HUES6 (cell line): Measurements from ENCODE around the gene DLGAP5.
A peak's percentile ranks its signal among the peaks of the same experiment; 100 is the strongest.

Experiments
- H3K27ac ChIP-seq: 2 replicates; pipeline ENCODE4 v1.7.0; 2013; ENCODE audit warnings: low read depth, mild to moderate bottlenecking, low read length, inconsistent platforms
- H3K27me3 ChIP-seq: 2 replicates; pipeline ENCODE4 v1.6.1; 2013; ENCODE audit warnings: low read length; ENCODE audit not compliant: control insufficient read depth, insufficient read depth
- H3K36me3 ChIP-seq: 2 replicates; pipeline ENCODE4 v1.6.1; 2013; ENCODE audit warnings: low read length; ENCODE audit not compliant: control insufficient read depth, insufficient read depth
- H3K4me1 ChIP-seq: 2 replicates; pipeline ENCODE4 v1.6.1; 2013; ENCODE audit warnings: low read length; ENCODE audit not compliant: control insufficient read depth, insufficient read depth
- H3K4me3 ChIP-seq: 2 replicates; pipeline ENCODE4 v1.5.1; 2013; ENCODE audit warnings: low read depth, low read length
- H3K9ac ChIP-seq: one replicate; pipeline ENCODE4 v1.6.1; 2013; ENCODE audit warnings: mild to moderate bottlenecking, low read length
- H3K9me3 ChIP-seq: 2 replicates; pipeline ENCODE4 v1.6.1; 2013; ENCODE audit warnings: low read depth, low read length; ENCODE audit not compliant: control insufficient read depth, insufficient read depth

DLGAP5 gene

GRCh38 chr14:55139696-55140509 lies 51.5 kb downstream of the DLGAP5 start:
- Histone ChIP-seq H3K4me3 (no peak overlapping the region), H3K36me3 (peaks cover 33% of the 10 kb centered on the region), H3K9me3 (no peaks in the 10 kb centered on the region), H3K9ac (no peak overlapping the region), H3K27ac (no peak overlapping the region), H3K27me3 (no peaks in the 10 kb centered on the region), H3K4me1 (no peaks in the 10 kb centered on the region)

- no peak overlapping the region for H3K27ac ChIP-seq
- H3K4me3 ChIP-seq: no peak overlapping the region
- peaks cover 28% of the 10 kb centered on the region for H3K36me3 ChIP-seq
- no peak overlapping the region for H3K9ac ChIP-seq
- no peaks in the 10 kb centered on the region for H3K9me3 ChIP-seq
- no peaks in the 10 kb centered on the region for H3K4me1 ChIP-seq
- H3K27me3 ChIP-seq: no peaks in the 10 kb centered on the region
These were observed 52.2 kb downstream of the DLGAP5 start for GRCh38 chr14:55139141-55139540.

DNA sequence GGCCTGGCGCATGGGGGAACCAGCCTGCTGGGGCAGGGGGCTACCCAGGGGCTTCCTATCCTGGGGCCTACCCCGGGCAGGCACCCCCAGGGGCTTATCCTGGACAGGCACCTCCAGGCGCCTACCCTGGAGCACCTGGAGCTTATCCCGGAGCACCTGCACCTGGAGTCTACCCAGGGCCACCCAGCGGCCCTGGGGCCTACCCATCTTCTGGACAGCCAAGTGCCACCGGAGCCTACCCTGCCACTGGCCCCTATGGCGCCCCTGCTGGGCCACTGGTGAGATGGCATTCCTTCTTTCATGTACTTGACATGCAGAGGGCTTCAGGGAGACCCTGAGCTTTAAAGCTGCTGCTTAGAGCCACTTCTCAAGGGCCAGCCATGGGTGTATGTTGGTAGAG lies 53.3 kb downstream of the DLGAP5 start:
- Histone ChIP-seq H3K36me3 (peaks cover 22% of the 10 kb centered on the region), H3K9me3 (no peaks in the 10 kb centered on the region), H3K4me1 (no peaks in the 10 kb centered on the region), H3K27ac (no peak overlapping the region), H3K4me3 (no peak overlapping the region), H3K27me3 (no peaks in the 10 kb centered on the region), H3K9ac (no peak overlapping the region)

DNA sequence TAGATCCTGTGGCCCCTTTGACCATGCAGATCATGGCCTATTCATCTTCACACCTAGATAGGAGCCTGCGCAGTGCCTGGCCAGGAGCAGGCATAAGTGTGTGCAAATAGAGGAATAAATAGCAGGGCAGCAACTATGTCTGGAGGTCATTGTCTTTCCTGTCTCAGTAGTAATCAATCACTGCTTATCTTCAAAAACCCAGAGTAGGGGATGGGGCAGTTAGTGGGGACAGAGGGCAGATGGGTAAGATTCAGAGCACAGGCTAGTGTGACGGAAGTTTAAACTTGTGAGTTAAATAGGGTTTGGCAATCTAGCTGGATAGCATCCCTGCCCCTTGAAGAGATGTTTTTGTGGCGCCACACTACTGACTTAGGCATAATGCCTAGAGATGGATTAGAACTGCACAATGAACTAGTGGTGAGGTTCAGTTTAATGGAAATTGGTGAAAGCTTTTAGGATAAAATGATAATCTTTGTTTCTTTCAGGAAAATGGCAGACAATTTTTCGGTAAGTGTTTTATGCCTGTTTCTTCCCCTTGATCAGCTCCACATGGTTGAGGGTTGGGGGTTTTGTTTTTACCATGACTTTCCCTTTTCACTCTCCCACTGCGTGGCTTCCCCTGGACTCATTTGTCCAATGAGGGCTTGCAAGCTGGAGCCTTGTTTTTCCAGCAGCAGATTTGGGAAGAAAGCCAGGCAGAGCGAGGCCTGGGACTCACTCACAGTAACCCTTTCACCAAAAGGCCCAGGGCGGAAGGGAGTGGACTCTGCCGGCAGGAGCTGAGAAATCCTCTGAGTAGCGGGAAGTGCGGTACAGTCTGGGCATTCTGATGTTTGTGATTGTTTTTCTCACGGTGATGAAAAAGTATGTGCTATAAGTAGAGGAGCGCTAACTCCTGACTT lies 54.2 kb downstream of the DLGAP5 start:
- H3K36me3 ChIP-seq: peaks cover 14% of the 10 kb centered on the region
- no peak overlapping the region for H3K27ac ChIP-seq
- no peaks in the 10 kb centered on the region for H3K4me1 ChIP-seq
- no peaks in the 10 kb centered on the region for H3K9me3 ChIP-seq
- H3K27me3 ChIP-seq: no peaks in the 10 kb centered on the region
- no peak overlapping the region for H3K9ac ChIP-seq
- H3K4me3 ChIP-seq: no peak overlapping the region

DNA sequence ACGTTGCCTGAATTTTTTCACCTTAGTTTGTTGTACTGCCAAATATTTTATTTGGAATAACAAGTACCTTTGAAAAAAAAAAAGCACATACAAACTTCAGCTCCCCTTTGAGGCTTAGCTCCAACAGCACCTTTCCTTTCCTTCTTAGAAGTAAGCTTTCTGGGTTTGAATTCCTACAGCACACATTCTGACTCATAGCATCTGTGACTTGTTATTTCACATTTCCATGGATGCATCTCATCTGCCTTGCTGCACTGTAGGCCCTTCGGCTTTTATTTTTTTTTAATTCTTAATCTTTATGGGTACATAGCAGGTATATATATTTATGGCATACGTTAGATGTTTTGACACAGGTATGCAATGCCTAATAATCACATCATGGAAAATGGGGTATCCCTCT lies 55.1 kb downstream of the DLGAP5 start:
- H3K9ac ChIP-seq: no peak overlapping the region
- no peaks in the 10 kb centered on the region for H3K9me3 ChIP-seq
- no peak overlapping the region for H3K27ac ChIP-seq
- no peaks in the 10 kb centered on the region for H3K4me1 ChIP-seq
- peaks cover 8% of the 10 kb centered on the region for H3K27me3 ChIP-seq
- no peak overlapping the region for H3K4me3 ChIP-seq
- H3K36me3 ChIP-seq: peaks cover 7% of the 10 kb centered on the region

GRCh38 chr14:55133416-55133815 lies 58.0 kb downstream of the DLGAP5 start:
- Histone ChIP-seq H3K9me3 (no peaks in the 10 kb centered on the region), H3K27ac (no peak overlapping the region)

GRCh38 chr14:55131370-55132137 lies 59.8 kb downstream of the DLGAP5 start:
- Histone ChIP-seq H3K4me1 (no peaks in the 10 kb centered on the region), H3K9me3 (no peaks in the 10 kb centered on the region), H3K9ac (no peak overlapping the region), H3K27me3 (peaks cover 53% of the 10 kb centered on the region), H3K4me3 (no peak overlapping the region), H3K36me3 (no peaks in the 10 kb centered on the region), H3K27ac (no peak overlapping the region)

More at GRCh38 chr14:55133416-55133815, 58.0 kb downstream of the DLGAP5 start:
- Histone ChIP-seq H3K4me3 (no peak overlapping the region), H3K36me3 (no peaks in the 10 kb centered on the region), H3K27me3 (peaks cover 36% of the 10 kb centered on the region), H3K4me1 (no peaks in the 10 kb centered on the region), H3K9ac (no peak overlapping the region)

DNA sequence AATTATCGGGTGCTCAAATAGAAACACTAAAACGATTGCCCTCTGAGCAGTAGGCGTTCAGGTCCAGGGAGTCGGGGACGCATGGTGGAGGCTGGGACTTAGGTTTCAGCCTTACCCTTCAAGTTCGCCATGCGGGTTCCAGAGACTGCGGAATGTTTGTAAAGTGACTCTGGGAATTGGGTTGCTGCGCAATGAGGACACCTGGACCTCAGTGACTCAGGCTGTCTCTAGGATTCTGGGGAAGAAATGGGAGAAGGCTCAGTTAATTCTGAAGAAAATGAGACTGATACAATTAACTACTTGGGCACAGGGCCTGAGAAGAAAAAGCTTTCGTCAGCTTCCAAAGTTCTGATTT lies 61.2 kb downstream of the DLGAP5 start:
- Histone ChIP-seq H3K9ac (no peak overlapping the region), H3K27ac (no peak overlapping the region), H3K4me3 (peak overlapping the region; percentile 71)

GRCh38 chr14:55129428-55130195 lies 61.8 kb downstream of the DLGAP5 start:
- peaks cover 65% of the 10 kb centered on the region for H3K27me3 ChIP-seq
- no peak overlapping the region for H3K27ac ChIP-seq

More for the DNA sequence above, 61.2 kb downstream of the DLGAP5 start:
- Histone ChIP-seq H3K27me3 (peaks cover 65% of the 10 kb centered on the region), H3K4me1 (no peaks in the 10 kb centered on the region), H3K36me3 (no peaks in the 10 kb centered on the region), H3K9me3 (no peaks in the 10 kb centered on the region)

GRCh38 chr14:55129086-55129427 lies 62.3 kb downstream of the DLGAP5 start, which contains the start of gene LGALS3:
Gene LGALS3 (plus strand): TSS chr14:55129252. CDS start chr14:55137374, 8,122 bp downstream.
- H3K36me3 ChIP-seq: no peaks in the 10 kb centered on the region
- H3K9me3 ChIP-seq: no peaks in the 10 kb centered on the region
- H3K27ac ChIP-seq: no peak within 1 kb of the TSS
- peak within 1 kb of the TSS; percentile 54 for H3K9ac ChIP-seq
- H3K27me3 ChIP-seq: peaks cover 65% of the 10 kb centered on the region
- peak within 1 kb of the TSS; percentile 71 for H3K4me3 ChIP-seq
- H3K4me1 ChIP-seq: no peaks in the 10 kb centered on the region

More at GRCh38 chr14:55129428-55130195, 61.8 kb downstream of the DLGAP5 start:
- H3K36me3 ChIP-seq: no peaks in the 10 kb centered on the region
- no peaks in the 10 kb centered on the region for H3K9me3 ChIP-seq
- peak overlapping the region; percentile 54 for H3K9ac ChIP-seq
- H3K4me1 ChIP-seq: no peaks in the 10 kb centered on the region
- H3K4me3 ChIP-seq: peak overlapping the region; percentile 71
